ENCODE measurements around the gene SLC5A3. TPM values are rescaled to one million over a fixed set of nuclear protein-coding genes. Genes with fewer than 3 reads are reported as not detected.

SLC5A3 gene
- total RNA-seq, 1 experiment from 2014 or later, result 12.3 TPM

DNA sequence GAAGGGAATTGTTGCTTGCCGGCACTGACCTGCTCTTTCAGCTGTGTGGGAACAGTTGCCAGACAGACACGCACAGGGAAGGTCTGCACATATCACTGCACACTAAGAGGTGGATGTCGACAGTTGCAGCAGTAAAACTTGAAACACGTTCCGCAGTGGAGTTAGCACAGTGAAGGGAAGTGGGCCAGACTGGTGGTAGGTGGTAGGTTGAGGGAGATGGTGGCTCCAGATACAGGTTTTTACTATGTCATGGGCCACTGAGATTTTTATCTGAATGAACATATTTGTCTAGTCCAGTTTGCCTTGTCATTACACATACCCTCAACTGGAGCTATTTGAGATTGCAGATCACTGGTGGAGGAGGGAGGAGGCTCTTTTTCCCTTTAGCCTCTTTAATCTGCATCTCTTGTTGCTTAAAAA, 13.5 kb downstream of the SLC5A3 start:
- Histone ChIP-seq H2BK12ac (ENCODE audit: insufficient read length, low read depth, low read length) (no peak overlapping the region), H4K5ac (ENCODE audit: insufficient read length, low read depth, low read length) (no peak overlapping the region), H2BK120ac (ENCODE audit: low read depth, low read length, poor library complexity, severe bottlenecking) (no peak overlapping the region), H3K4ac (ENCODE audit: low read depth, low read length) (no peak overlapping the region), H2AFZ (ENCODE audit: low read length) (no peak overlapping the region), H3K14ac (ENCODE audit: insufficient read depth, low read length) (peak overlapping the region; percentile 7; the same call in 1 of the 2 replicates), H3K4me2 (ENCODE audit: insufficient read depth, insufficient read length, low read length) (no peak overlapping the region), H2AK5ac (ENCODE audit: insufficient read length, low read length) (no peak overlapping the region), H2BK15ac (ENCODE audit: low read depth, low read length) (no peak overlapping the region), H3K79me1 (ENCODE audit: insufficient read depth, low read depth, low read length, poor library complexity, severe bottlenecking) (peaks cover 7% of the 10 kb centered on the region), H3K27ac (ENCODE audit: insufficient read length, low read depth, low read length) (no peak overlapping the region), H3T11ph (ENCODE audit: low read length) (no peak overlapping the region), H3K79me2 (ENCODE audit: insufficient read depth, low read length) (peaks cover 39% of the 10 kb centered on the region; the same call in 1 of the 2 replicates), H2BK5ac (ENCODE audit: insufficient read length, low read length) (no peak overlapping the region), H4K8ac (replicated peaks; ENCODE audit: insufficient read length, low read depth, low read length) (no peak overlapping the region), H2BK20ac (ENCODE audit: low read depth, low read length, poor library complexity, severe bottlenecking) (no peak overlapping the region), H3K27me3 (ENCODE audit: insufficient read depth, low read length) (no peaks in the 10 kb centered on the region), H3K23ac (ENCODE audit: insufficient read length, low read depth, low read length) (peak overlapping the region; percentile 43), H3K23me2 (ENCODE audit: insufficient read length, low read depth, low read length, poor library complexity, severe bottlenecking) (no peaks in the 10 kb centered on the region), H3K18ac (ENCODE audit: insufficient read length, low read depth, low read length) (no peak overlapping the region), H3K4me1 (ENCODE audit: insufficient read depth, low read length) (peaks cover 14% of the 10 kb centered on the region; the same call in 1 of the 2 replicates), H4K20me1 (ENCODE audit: control insufficient read depth, insufficient read depth, insufficient read length) (no peaks in the 10 kb centered on the region), H3K9ac (ENCODE audit: extremely low read depth, insufficient read length, low read length) (no peak overlapping the region), H4K91ac (ENCODE audit: insufficient read length, low read depth, low read length) (no peak overlapping the region), H3K56ac (ENCODE audit: insufficient read length, low read depth, low read length) (no peak overlapping the region), H3K9me3 (ENCODE audit: control insufficient read depth, low read depth, low read length) (no peaks in the 10 kb centered on the region)
- no peaks in the 10 kb centered on the region for H3K27me3 Mint-ChIP-seq (ENCODE audit: low read depth)
- peaks cover 22 to 36% of the 10 kb centered on the region in 2 experiments for H3K4me1 Mint-ChIP-seq
- DNase-seq, result no peak
- peaks cover 0 to 3% (median 0%) of the 10 kb centered on the region in 3 experiments; a peak in 3 of 7 replicates for H3K36me3 Mint-ChIP-seq (ENCODE audit: insufficient read depth in 1 of 3, low read depth in 3 of 3)
- no peak overlapping the region for H3K27ac Mint-ChIP-seq
- no CpG with 5 or more reads among the region's 5 CpGs for WGBS (ENCODE audit: extremely low coverage, insufficient read length, low lambda C conversion rate)
- TF ChIP-seq, protein P1, sequence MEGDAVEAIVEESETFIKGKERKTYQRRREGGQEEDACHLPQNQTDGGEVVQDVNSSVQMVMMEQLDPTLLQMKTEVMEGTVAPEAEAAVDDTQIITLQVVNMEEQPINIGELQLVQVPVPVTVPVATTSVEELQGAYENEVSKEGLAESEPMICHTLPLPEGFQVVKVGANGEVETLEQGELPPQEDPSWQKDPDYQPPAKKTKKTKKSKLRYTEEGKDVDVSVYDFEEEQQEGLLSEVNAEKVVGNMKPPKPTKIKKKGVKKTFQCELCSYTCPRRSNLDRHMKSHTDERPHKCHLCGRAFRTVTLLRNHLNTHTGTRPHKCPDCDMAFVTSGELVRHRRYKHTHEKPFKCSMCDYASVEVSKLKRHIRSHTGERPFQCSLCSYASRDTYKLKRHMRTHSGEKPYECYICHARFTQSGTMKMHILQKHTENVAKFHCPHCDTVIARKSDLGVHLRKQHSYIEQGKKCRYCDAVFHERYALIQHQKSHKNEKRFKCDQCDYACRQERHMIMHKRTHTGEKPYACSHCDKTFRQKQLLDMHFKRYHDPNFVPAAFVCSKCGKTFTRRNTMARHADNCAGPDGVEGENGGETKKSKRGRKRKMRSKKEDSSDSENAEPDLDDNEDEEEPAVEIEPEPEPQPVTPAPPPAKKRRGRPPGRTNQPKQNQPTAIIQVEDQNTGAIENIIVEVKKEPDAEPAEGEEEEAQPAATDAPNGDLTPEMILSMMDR (conservative IDR thresholded peaks at IDR 0.05), result no peak
- H3K9me3 Mint-ChIP-seq, result no peaks in the 10 kb centered on the region
- no peak overlapping the region for H3K4me3 Mint-ChIP-seq
